Germinal center (tissue), 1 donor: ENCODE data around the gene SH3PXD2A.
"Not testable (repeated sequence)": the region's sequence is repeated elsewhere in the genome, so short reads cannot be mapped to it uniquely, and the experiment has no call there.

Experiments
- DNase-seq: peaks from one replicate; pipeline ENCODE4 v3.0.0; 2012; ENCODE audit warnings: mixed read lengths, low spot score

Gene SH3PXD2A

DNA sequence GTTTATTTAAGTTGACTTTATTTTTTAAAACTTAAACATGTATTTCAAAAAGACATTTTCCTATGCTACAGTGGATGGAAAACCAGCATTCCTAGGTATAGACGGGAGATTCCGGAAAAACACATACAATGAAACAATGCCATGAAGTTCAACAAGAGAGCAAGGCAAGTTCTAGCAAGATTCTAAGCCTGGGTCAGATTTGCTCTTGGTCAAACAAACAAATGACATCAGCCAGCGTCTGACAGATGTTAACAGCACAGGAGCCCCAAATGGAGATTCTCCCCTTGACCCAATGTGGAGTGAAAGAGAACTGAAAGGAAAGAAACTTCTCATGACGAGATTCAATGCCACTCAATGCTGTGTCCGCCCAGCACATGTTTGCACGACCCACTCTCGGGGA lies 212.0 kb downstream of the SH3PXD2A start:
- no peak for DNase-seq

DNA sequence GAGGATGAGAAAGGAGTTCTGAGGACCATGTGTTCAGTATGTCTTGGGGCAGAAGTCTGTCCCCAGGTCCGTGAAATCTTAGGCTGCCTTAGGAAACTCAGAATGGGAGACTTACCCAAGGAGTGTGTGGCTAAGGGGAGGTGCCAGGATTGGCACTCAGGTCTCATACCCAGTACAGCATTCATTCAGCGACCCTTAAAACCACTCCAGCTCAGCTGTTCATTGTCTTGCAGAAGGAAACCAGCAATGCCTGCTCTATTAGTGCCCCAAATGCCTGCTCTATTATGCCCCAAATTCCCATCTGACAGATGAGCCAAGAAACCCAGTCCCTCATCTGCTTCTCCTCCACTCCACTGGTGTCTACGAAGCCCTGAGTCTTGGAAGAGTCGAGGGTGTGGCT lies 214.1 kb downstream of the SH3PXD2A start:
- no peak for DNase-seq

DNA sequence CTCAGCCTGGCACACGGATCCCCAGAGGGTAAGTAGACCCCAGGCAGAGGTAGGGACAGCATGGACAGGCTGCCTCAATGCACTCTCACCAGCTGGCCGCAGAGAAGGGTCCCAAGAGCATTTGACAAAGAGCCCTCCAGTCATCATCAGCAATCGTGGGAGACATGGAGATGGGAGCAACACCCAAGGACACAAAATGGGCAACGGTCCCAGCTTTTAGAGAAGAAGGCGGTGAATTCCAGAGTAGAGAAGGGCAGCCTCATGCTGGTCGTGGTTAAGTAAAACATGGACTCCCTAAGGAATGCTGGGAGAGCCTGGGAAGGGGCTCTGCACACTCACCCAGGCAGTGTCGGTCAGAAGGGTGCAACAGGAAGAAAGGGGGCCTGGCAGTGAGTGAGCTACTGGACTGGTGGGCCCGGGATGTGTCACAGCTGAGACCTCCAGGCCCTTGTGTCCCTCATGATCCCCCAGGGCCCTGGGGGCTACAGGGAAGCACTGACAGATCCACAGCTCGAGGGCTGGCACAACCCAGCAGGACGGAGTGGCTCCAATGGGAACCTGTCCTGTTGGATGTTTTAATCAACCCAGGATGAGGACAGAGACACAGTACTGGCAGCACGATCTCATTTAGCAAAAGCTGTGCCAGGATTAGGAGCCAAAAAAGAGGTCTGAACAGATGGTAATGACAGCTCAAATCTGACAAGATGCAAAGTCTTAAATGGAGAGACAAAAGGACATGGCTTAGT lies 214.8 kb downstream of the SH3PXD2A start:
- no peak for DNase-seq

DNA sequence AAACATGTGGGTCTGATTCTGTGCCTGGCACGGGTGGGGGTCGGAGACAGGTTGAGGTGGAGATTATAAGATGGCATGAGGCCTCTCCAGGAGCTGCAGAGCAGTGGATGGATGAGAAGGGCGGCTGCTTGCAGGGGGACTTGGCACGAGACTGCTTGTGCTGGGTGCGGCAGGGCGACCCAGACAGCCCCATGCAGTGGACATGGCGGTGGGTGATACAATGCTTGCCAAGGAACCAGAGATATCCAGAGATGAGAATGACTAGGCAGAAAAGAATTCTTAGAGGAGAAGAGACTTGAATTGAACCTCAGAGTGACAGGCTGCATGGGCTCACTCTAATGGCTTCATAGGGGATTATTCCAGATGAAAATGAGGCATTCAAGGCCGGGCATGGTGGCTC lies 216.4 kb downstream of the SH3PXD2A start:
- no peak for DNase-seq

DNA sequence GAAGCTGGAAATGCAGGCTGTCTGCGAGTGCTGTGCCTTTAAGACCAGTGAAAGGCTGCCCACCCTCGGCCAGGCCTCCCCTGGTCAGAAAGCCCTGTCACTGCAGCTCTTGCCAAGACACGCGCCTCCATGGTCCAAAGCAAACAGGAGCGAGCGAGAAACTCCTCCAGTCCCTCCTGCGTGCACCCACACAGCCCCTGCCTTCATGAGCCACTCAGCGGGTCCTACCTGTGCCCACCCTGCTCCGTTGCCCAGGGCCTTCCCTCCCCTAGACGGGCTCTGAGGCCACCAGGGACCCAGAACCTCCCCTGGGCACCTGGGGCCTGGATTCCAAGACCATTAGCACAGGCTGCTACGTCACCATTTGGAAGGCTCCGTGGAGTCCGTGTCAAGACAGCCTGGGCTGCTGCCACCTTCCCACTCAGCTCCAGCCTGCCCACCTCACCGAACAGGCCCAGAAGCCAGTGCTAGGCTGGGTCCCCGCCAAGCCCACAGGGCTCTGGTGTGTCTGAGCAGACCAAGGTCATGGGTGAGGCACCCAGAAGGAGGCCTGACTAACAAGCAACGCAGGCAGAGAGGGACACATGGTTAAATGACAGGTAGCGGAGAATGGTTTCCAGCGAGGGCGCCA lies 217.3 kb downstream of the SH3PXD2A start:
- no peak for DNase-seq

DNA sequence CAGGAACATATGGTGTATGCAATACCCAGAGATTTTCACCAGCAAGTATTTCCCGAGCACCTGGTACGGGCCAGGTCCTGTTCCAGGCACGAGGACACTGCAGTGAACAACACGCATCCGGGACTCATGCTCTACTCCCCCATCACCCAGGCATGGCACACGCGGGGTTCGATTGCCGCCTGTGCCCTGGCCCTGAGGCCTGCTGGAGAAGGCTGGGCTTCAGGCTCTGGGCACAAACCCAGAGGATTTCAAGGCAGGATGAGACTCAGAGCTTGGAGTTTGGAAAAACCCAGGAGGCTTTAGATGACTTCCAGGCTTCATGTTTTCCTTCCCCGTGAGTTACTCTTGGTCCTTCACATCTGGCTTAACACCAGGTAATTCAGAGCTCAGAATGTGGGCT lies 218.4 kb downstream of the SH3PXD2A start:
- no peak for DNase-seq

DNA sequence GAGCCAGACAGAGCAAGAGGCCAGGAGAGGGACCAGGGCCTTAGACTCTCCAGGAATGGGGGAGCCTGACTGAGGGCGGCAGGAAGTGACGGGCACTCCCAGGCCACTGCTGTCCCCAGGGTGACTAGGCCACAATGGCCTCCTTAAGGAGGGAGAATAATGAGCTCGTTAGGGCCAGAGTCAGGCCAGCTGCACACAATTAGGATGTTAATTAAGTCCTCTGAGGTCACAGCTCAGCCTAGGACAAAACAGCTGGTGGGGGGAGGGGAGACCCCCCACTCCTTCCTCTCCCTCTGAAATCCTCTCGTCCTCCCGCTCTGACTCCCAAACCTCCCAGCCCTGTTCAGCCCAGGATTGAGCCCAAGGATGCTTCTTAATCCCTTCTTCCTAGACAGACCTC lies 218.9 kb downstream of the SH3PXD2A start:
- DNase-seq, result no peak

DNA sequence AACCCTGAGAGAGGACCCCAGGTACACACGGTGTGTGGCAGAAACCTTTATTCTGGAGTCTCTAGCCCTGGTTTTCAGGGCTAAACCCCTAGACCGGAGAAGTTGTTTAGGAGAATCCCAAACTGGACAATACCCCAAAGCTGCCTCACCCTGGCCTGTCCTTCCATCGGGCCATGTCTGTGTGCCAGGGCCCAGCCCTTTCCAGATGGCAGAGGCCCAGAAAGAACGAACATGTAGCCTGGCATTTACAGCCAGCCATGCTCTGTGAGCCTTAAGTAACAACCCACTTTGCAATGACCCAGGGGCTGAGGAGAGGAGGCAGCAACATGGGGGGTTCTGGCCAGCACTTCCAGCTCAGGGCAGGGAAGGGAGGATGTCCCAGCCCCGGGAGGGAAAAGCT lies 219.8 kb downstream of the SH3PXD2A start:
- no peak for DNase-seq

DNA sequence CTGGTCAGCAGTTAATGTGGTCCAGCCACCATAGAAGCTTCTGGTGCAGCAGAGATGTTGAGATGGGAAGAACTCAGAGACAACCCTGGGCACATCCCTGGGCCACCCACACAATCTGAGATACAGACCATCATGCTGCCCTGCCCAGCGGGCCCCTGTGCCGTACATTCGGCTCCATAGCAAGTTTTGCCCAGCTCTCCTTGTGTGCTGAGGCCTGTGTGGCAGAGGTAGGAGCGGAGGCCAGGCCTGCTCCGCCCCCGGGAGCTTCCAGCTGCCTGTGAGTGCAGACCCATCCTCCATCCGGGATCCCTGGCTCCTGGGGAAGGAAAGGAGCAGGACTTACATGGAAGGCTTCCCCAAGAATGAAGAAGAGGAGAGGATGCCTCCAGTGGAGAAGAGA lies 221.5 kb downstream of the SH3PXD2A start:
- no peak for DNase-seq

DNA sequence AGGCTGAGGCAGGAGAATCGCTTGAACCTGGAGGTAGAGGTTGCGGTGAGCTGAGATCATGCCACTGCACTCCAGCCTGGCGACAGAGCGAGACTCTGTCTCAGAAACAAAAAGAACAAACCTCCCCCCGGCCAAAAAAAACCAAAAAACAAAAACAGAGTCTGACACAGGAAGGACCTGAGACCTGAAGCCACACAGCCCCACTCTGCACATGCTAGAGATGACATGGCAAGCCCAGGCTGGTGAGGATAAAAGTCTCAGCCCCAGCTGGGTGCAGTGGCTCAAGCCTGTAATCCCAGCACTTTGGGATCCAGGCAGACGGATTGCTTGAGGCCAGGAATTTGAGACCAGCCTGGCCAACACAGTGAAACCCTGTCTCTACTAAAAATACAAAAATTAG lies 222.5 kb downstream of the SH3PXD2A start:
- DNase-seq, result not testable (repeated sequence)

DNA sequence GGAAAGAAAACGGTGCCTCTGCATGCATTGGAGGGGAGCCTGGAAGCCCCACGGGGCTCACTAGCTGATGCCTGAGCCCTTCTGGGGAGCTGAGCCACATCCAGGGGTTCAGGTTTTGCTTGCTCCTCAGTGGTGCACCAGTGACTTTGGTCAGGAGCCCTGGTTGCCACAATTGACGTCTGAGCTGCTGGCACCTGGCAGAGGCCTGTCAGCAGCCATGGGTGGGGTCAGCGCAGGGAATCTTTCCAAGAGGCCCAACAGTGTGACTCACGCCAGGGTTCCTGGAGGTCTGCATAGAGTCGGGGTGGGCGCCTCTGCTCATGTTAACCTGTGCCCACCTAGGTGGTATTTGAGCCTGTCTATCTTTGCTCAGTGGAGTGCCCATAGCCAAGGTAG lies 223.1 kb downstream of the SH3PXD2A start:
- no peak for DNase-seq

DNA sequence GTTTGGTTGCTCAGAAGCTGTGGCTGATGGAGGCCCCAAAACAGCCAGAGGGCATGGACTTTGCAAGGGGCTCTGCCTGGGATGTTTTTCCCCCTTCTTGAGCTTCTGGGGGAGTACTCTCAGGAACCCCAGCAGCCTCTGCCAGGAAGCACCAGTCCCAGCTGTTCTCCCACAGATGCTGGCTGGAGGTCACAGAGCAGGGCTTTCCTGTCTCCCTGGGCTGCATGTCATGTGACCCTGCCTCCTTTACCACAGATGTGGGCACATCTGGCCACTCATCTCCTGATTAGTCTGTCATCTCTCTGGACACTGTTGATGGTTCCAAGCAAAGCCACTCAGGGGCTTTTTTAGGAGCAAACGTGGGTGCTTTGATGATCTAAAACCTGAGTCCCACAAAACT lies 225.2 kb downstream of the SH3PXD2A start:
- DNase-seq, result no peak

DNA sequence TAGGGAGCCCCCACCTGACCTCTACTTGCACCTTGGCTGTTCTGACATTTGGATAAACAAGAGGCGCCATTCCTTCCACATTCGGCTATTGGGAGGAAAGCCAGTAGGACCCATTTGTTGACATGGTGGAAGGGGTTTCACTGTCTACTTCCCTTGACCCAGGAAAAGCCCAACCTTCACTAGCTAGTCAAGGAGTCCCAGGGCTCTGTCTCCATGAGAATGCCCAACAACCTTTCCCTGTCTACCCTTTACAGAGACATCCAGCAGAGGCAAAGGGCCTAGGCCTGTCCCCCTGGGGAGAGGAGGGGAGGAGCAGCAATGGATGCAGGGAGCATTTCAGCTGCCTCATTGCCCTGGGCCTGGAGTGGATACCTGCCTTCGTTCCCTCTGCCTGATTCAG lies 225.8 kb downstream of the SH3PXD2A start:
- no peak for DNase-seq

DNA sequence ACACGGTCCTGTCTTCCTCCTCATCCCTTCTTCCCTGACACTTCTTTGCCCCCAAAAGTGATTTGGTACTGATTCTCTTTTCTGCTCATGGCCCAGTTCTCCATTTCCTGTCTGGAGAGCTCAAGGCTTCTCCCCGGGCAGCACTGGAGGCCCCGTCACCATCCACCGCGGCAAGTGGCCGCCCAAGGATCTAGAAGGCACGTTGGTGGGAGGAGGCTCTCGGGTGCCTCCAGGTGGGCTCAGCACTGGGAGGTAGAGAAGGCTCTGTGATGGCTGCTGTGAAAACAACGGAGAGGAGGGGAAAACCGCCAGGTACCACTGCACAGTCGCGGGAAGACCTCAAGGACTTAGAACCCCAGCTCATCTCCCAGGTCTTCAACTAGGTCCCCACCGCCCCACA lies 227.5 kb downstream of the SH3PXD2A start:
- DNase-seq, result no peak

DNA sequence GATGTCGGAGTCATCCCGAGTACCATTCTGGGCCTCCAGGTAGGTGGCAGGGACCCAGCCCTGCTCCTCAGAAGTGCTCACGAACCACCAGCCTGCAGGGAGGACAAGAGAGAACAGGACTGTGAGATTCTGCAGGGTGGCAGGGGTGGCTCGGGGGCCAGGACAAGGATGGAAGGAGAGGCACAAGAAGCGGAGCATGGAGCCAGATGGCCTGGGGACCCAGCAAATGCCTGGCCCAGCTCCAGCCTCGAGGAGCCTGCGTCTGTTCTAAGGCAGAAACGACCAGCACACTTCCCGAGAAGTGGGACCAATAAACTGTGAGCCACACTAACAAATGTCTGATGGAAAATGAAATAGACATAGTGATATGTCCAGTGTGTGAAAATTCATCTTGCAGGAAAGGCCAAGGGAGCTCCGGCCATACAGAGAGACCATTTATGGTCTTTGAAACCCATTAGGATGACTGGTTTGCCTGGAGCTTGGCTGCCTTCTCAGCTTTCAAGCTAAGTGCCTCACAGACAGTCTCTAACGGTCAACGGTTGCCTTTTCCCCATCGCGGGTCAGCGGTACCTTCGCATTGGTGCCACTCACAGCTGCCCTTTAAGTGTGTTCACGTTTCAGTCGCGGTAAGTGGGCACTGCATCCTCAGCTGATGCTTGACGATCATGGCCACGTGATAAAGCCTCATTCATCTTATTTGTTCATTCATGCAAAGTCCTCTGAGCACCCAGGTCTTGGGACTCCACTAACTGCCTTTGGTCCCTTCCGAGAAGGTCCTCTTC lies 228.1 kb downstream of the SH3PXD2A start:
- no peak for DNase-seq

DNA sequence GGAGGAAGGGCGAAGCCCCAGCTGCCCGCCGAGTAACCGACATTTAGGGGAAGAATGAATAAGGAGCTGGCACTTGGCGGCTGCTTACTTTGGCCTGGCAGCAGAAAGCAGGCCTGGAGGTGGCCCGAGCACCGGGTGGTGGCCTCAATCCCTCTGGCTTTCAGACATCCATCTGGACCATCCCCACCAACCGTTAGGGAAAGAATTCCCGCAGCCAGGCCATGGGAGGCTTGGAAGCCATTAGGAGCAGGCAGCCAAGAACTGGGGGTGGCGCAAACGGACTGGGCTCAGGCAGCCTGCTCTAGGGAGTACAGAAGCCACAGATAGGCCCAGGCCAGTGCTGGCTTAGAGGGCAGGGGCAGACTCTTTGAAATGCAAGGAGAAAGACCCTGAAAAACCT lies 229.2 kb downstream of the SH3PXD2A start:
- DNase-seq, result no peak

DNA sequence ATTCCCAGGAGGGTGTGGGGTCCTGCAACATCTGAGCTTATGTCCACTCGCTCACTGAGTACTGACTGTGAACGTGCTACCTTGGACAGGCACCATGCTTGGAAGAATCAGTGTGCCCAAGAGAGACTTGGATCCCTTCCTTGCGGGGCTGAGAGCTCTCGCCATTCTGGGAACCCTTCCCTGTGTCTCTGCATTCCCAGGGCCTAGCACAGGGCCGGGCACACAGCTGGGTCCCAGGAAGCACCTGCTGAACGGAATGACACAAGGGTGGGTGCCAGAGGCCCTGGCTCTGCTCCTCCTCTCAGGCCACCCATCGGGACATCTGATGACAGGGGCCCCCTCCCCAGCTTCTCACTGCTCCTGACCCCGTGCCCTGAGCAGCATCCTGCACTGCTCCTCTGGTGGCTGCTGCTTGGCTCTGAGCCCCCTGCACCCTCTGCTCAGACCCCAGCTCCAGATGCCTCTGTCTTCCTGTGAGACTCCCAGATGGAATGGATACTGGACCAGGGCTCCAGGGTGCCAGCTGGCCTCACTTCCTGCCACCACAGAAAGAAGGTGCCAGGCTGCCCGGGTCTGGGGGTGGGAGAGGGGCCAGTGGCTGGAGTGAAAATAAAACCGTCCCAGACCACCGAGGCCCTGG lies 232.3 kb downstream of the SH3PXD2A start:
- DNase-seq, result no peak

DNA sequence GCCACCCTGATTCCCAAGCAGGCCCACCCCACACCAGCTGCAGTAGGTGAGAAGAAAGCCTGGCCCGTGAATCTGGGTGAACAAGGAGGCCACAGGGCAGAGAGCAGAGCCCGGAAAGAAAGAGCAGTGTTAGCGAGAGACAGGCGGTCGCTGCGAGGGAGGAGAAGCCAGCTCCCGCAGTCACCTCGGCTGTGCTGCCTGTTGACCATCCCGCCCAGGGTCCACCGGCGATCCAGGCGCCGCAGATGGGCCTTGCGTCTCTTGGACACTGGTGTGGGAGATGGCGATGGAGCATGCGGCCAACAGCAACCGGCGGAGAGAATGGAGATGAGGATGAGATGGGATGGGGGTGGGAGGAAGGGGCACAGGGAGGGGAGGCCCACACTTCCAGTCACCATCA lies 233.1 kb downstream of the SH3PXD2A start:
- DNase-seq, result no peak

DNA sequence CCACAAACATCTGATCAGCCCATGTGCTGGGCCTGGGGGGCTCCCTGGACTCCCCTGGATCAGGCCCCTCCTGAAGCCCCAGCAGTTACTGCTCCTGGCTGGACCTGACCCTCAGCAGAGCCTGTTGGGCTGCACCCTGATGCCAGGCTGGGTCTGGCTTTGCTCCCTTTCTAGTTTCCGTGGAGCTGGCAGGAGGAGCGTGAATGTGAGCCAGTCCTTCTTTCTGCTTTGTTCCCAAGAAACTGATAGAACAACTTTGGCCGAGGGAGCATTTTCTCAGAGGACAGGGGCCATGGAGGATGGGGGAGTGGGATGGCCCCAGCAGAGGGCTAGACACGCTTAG lies 233.6 kb downstream of the SH3PXD2A start:
- no peak for DNase-seq

DNA sequence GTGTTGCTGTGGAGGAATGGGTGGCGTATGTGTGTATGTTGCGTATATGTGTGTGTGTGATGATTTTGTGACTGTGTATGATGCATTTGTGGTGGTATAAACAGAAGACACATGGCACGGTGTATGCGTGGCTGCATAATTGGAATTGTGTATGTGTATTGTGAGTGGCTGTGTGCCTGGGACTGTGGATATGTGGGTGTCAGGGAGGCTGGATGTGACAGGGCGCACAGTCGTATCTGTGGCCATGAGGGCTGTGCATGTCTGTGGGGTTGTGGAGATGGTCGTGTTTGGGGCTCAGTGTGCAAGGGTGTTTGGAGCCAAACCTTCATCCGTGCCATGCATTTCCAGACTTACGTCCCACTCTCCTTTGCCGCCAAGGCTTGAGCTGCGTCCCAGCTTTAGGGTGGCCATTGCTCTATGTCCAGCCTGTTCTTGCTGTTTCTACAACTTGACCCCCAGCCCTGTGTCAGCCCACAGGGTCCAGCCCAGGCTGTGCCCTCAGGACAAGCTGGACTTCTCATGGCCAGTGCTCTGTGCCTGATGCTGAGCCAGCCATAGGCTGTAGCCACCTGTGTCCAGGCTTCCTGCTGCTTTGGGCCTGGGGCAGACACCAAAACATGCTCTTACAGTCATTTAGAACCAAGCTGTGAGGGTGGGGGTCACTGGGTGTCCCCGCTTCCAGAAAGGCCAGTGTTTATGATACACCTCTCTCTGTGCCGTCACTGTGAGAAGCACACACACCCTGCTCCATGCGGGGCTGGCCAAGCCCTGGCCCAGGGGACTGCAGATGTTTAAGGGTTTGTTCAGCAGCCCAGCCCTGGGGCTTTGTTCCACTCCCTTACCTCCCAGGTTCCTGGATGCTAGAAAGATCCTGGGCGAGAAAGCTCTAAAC lies 234.2 kb downstream of the SH3PXD2A start:
- no peak for DNase-seq

DNA sequence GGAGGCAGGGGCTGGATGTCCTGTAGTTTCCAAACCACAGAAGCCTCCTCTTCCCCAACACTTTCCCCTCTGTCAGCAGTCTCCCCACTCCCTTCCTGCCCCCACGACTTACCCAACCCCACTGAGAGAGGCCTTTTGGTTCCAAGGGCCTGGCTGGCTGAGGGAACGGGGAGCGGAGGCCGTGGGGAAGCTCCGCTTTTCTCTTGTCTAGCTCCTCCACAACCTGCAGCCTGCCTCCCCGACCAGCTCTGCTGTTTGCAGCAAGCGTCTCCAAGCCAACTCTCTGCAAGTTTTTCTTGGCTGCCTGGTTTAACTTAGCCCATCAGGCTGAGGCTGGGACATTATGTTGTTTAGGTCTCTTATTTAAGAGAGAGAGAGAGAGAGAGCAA lies 235.0 kb downstream of the SH3PXD2A start:
- DNase-seq, result no peak
